Neuronal stem cell (in vitro differentiated cells): ENCODE measurements around the gene ZBTB12. TPM values are rescaled to one million over a fixed set of nuclear protein-coding genes. Genes with fewer than 3 reads are reported as not detected.
A peak's percentile ranks its signal among the peaks of the same experiment; 100 is the strongest.

Experiments
- DNase-seq: peaks from one replicate; pipeline ENCODE4 v3.0.0-alpha.2; 2013; ENCODE audit warnings: low spot score
- H2AFZ ChIP-seq: one replicate; pipeline ENCODE4 v1.6.1; 2013; ENCODE audit warnings: mild to moderate bottlenecking, low read length, inconsistent platforms
- H2AK5ac ChIP-seq: 2 replicates; pipeline ENCODE4 v1.6.1; 2013; ENCODE audit warnings: low read depth, mild to moderate bottlenecking, inconsistent platforms, low read length, moderate library complexity, mixed read lengths
- H2BK120ac ChIP-seq: 2 replicates; pipeline ENCODE4 v1.6.1; 2013; ENCODE audit warnings: low read depth, mild to moderate bottlenecking, inconsistent platforms, low read length, moderate library complexity, mixed read lengths
- H2BK12ac ChIP-seq: one replicate; pipeline ENCODE4 v1.6.1; 2013; ENCODE audit warnings: low read length, inconsistent platforms
- H2BK15ac ChIP-seq: 2 replicates; pipeline ENCODE4 v1.6.1; 2013; ENCODE audit warnings: mild to moderate bottlenecking, low read length, inconsistent platforms, mixed read lengths
- H2BK5ac ChIP-seq: one replicate; pipeline ENCODE4 v1.6.1; 2013; ENCODE audit warnings: inconsistent platforms, mild to moderate bottlenecking, low read length, moderate library complexity
- H3K14ac ChIP-seq: one replicate; pipeline ENCODE4 v1.6.1; 2013; ENCODE audit warnings: low read length, inconsistent platforms
- H3K18ac ChIP-seq: 2 replicates; pipeline ENCODE4 v1.6.1; 2013; ENCODE audit warnings: low read length, inconsistent platforms
- H3K23ac ChIP-seq: 2 replicates; pipeline ENCODE4 v1.6.1; 2013; ENCODE audit warnings: low read depth, mild to moderate bottlenecking, mixed read lengths, low read length, inconsistent platforms; ENCODE audit not compliant: poor library complexity
- H3K27ac ChIP-seq: replicated peaks from 3 replicates; pipeline ENCODE4 v1.5.1; 2013; ENCODE audit warnings: low read length, inconsistent platforms
- H3K27me3 ChIP-seq, 3 experiments: 2 replicates each; pipeline ENCODE4 v1.6.1; 2013; ENCODE audit warnings: low read length in 3 of 3, mild to moderate bottlenecking in 2 of 3, inconsistent platforms in 1 of 3, low read depth in 1 of 3, mixed read lengths in 1 of 3, moderate library complexity in 1 of 3; ENCODE audit not compliant: control insufficient read depth in 3 of 3, insufficient read depth in 3 of 3
- H3K36me3 ChIP-seq, 2 donors: replicated peaks in 1 of 2; 2 replicates each; pipeline ENCODE4 v1.6.1; 2013; ENCODE audit warnings: low read length in 2 of 2; ENCODE audit not compliant: control insufficient read depth in 2 of 2, insufficient read depth in 2 of 2
- H3K4ac ChIP-seq: 2 replicates; pipeline ENCODE4 v1.6.1; 2013; ENCODE audit warnings: inconsistent platforms, mild to moderate bottlenecking, low read length, moderate library complexity
- H3K4me1 ChIP-seq, 2 donors: 1 replicate in 1 of 2; 2 replicates in 1 of 2; pipeline ENCODE4 v1.6.1; 2013; ENCODE audit warnings: low read length in 2 of 2, low read depth in 1 of 2; ENCODE audit not compliant: control insufficient read depth in 2 of 2, insufficient read depth in 1 of 2
- H3K4me2 ChIP-seq: one replicate; pipeline ENCODE4 v1.6.1; 2013; ENCODE audit warnings: mild to moderate bottlenecking, low read length, inconsistent platforms; ENCODE audit not compliant: insufficient read depth, poor library complexity, severe bottlenecking
- H3K4me3 ChIP-seq, 2 donors: 2 replicates each; pipeline ENCODE4 v1.5.1; 2013; ENCODE audit warnings: low read length in 2 of 2, mild to moderate bottlenecking in 2 of 2, inconsistent platforms in 1 of 2, moderate library complexity in 1 of 2
- H3K79me1 ChIP-seq: one replicate; pipeline ENCODE4 v1.6.1; 2013; ENCODE audit warnings: low read depth, mild to moderate bottlenecking, inconsistent platforms, low read length, moderate library complexity
- H3K9ac ChIP-seq: one replicate; pipeline ENCODE4 v1.6.1; 2013; ENCODE audit warnings: mild to moderate bottlenecking, low read depth, low read length, inconsistent platforms; ENCODE audit not compliant: poor library complexity
- H3K9me3 ChIP-seq, 2 donors: replicated peaks in 1 of 2; 2 replicates each; pipeline versions ENCODE3 to v1.6.1; 2013; ENCODE audit warnings: low read length in 2 of 2, mild to moderate bottlenecking in 2 of 2, inconsistent platforms in 1 of 2, low read depth in 1 of 2, mixed read lengths in 1 of 2, moderate library complexity in 1 of 2; ENCODE audit not compliant: control insufficient read depth in 2 of 2, insufficient read depth in 1 of 2
- H4K8ac ChIP-seq: one replicate; pipeline ENCODE4 v1.6.1; 2013; ENCODE audit warnings: low read depth, mild to moderate bottlenecking, inconsistent platforms, low read length, moderate library complexity
- H4K91ac ChIP-seq: one replicate; pipeline ENCODE4 v1.6.1; 2013; ENCODE audit warnings: low read length, low read depth, mild to moderate bottlenecking, inconsistent platforms; ENCODE audit not compliant: poor library complexity
- WGBS, 2 donors: extraction: QIAGEN DNeasy Blood & Tissue Kit; methylation state at CpG; one replicate each; pipeline ENCODE4 v1.1.7; 2013; ENCODE audit warnings: missing lambda C conversion rate in 2 of 2, mixed read lengths in 1 of 2; ENCODE audit not compliant: insufficient read length in 2 of 2, insufficient replicate concordance in 1 of 2; ENCODE audit errors: extremely low coverage in 2 of 2; 5-methylcytosine and 5-hydroxymethylcytosine counted together
- polyA plus RNA-seq, 2 experiments: library from polyadenylated mRNA; stranded (reverse); fragments of 200-250 nt; gene quantifications; one replicate each; pipeline ENCODE4 v1.2.3, GENCODE V29; 2013

Gene ZBTB12, protein sequence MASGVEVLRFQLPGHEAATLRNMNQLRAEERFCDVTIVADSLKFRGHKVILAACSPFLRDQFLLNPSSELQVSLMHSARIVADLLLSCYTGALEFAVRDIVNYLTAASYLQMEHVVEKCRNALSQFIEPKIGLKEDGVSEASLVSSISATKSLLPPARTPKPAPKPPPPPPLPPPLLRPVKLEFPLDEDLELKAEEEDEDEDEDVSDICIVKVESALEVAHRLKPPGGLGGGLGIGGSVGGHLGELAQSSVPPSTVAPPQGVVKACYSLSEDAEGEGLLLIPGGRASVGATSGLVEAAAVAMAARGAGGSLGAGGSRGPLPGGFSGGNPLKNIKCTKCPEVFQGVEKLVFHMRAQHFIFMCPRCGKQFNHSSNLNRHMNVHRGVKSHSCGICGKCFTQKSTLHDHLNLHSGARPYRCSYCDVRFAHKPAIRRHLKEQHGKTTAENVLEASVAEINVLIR
- 26.7 TPM for polyA plus RNA-seq (2013, experiment 1 of 2)
- 26.3 TPM for polyA plus RNA-seq (2013, experiment 2 of 2)

- H2BK12ac ChIP-seq = peak within 1 kb of the TSS; percentile 4
- peak within 1 kb of the TSS; percentile 92 for H2AFZ ChIP-seq
- peak within 1 kb of the TSS; percentile 96 for H3K18ac ChIP-seq
- peaks cover 0 to 3% (median 0%) of the 10 kb centered on the region in 3 experiments for H3K27me3 ChIP-seq
- H3K4me3 ChIP-seq = peak within 1 kb of the TSS; percentile 65 to 83
- peaks cover 5 to 22% of the 10 kb centered on the region in 2 donors for H3K36me3 ChIP-seq
- H3K4ac ChIP-seq = no peak within 1 kb of the TSS
- peak; percentile 99 for DNase-seq
- peak within 1 kb of the TSS; percentile 94 for H3K23ac ChIP-seq
- H3K27ac ChIP-seq = peak within 1 kb of the TSS; percentile 74
- H2BK15ac ChIP-seq = peak within 1 kb of the TSS; percentile 77
- peaks cover 23 to 25% of the 10 kb centered on the region in 2 donors for H3K4me1 ChIP-seq
- H2AK5ac ChIP-seq = peak within 1 kb of the TSS; percentile 87
- H3K9me3 ChIP-seq = no peaks in the 10 kb centered on the region
- H2BK120ac ChIP-seq = no peak within 1 kb of the TSS
- H3K4me2 ChIP-seq = peak within 1 kb of the TSS; percentile 93
- peak within 1 kb of the TSS; percentile 69 for H2BK5ac ChIP-seq
- H4K91ac ChIP-seq = peak within 1 kb of the TSS; percentile 57
- H3K14ac ChIP-seq = no peak within 1 kb of the TSS
- no peak within 1 kb of the TSS for H4K8ac ChIP-seq
- WGBS, 2 donors = no CpG with 5 or more reads among the region's 77 CpGs
- peak within 1 kb of the TSS; percentile 97 for H3K9ac ChIP-seq
- H3K79me1 ChIP-seq = peaks cover 11% of the 10 kb centered on the region
These were observed at the start of gene ZBTB12 for GRCh38 chr6:31901953-31902643. ZBTB12 (minus strand) TSS chr6:31902086; CDS start chr6:31901305, 781 bp downstream.

DNA sequence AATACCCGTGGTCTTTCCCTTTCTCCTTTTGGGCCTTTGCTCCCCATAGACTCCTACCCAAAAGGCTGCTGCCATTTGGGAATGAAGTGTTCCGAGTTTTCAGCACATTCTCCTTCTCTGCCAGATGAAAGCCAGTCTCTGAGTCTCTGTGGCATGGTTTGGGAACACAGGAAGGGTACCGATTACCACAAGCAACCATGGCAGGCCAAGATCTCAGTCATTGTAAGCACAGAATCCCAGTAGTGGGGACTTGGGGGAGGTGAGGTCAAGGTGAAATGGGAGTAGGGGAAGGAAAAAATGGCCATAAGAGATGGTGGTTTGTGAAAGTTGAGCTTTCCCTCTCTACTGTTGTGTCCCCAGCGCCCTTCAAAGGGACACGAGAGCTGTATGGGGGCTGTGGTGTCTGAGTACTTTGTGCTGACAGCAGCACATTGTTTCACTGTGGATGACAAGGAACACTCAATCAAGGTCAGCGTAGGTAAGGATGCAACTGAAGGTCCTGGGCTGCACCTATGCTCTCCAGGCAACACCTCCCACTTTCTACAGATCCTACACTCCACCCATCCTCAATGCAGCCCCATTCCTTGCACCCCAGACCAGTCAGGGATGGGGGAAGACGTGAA lies 48.2 kb upstream of the ZBTB12 start:
- DNase-seq = no peak
- Histone ChIP-seq H2BK120ac (no peak overlapping the region), H3K18ac (no peak overlapping the region), H4K91ac (no peak overlapping the region), H2AK5ac (no peak overlapping the region), H3K4me1 (peaks cover 4 to 15% of the 10 kb centered on the region in 2 donors), H3K9me3 (peaks cover 0 to 1% of the 10 kb centered on the region in 2 donors), H2BK5ac (no peak overlapping the region), H3K23ac (no peak overlapping the region), H3K27me3 (no peaks in the 10 kb centered on the region), H3K4me3 (peak overlapping the region in 1 of 2 donors; percentile 29), H2AFZ (no peak overlapping the region), H3K79me1 (no peaks in the 10 kb centered on the region), H3K4ac (no peak overlapping the region), H2BK12ac (no peak overlapping the region), H2BK15ac (no peak overlapping the region), H4K8ac (no peak overlapping the region), H3K27ac (no peak overlapping the region), H3K36me3 (peaks cover 36 to 50% of the 10 kb centered on the region in 2 donors), H3K4me2 (no peak overlapping the region), H3K14ac (no peak overlapping the region), H3K9ac (no peak overlapping the region)
- WGBS, 2 donors = no CpG with 5 or more reads among the region's 7 CpGs

DNA sequence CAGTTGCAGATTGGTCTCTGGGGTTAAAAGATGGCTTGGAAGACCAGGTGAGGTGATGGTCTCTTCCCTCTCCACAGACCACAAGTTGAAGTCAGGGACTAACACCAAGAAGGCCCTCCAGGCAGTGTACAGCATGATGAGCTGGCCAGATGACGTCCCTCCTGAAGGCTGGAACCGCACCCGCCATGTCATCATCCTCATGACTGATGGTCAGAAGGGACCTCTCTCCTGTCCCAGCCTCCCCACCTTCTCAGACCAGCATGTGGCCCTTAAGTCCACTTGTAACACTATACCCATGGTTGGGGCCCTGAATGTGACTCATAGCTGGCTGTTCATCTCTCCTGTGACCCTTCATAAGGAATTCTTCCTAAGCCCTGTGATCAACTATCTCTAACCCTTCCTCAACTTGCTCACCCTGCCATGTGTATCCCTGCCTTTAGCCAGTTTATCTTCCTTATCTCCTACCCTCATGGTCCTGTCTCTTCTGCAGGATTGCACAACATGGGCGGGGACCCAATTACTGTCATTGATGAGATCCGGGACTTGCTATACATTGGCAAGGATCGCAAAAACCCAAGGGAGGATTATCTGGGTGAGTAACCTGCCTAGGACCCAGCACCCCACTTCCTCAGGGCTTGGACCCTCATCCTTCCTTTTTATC lies 47.0 kb upstream of the ZBTB12 start:
- Histone ChIP-seq H3K18ac (no peak overlapping the region), H3K27me3 (peaks cover 0 to 2% (median 0%) of the 10 kb centered on the region in 3 experiments), H3K4me3 (no peak overlapping the region), H3K9ac (no peak overlapping the region), H3K4me2 (no peak overlapping the region), H3K4ac (no peak overlapping the region), H2BK12ac (no peak overlapping the region), H3K4me1 (peaks cover 4 to 15% of the 10 kb centered on the region in 2 donors), H2BK120ac (no peak overlapping the region), H4K91ac (no peak overlapping the region), H2AFZ (no peak overlapping the region), H2BK15ac (no peak overlapping the region), H3K14ac (no peak overlapping the region), H3K36me3 (peaks cover 28 to 38% of the 10 kb centered on the region in 2 donors), H4K8ac (no peak overlapping the region), H3K23ac (peak overlapping the region; percentile 68), H2AK5ac (no peak overlapping the region), H2BK5ac (no peak overlapping the region), H3K79me1 (no peaks in the 10 kb centered on the region), H3K9me3 (peaks cover 0 to 1% of the 10 kb centered on the region in 2 donors), H3K27ac (no peak overlapping the region)
- no peak for DNase-seq
- WGBS, 2 donors = no CpG with 5 or more reads among the region's 6 CpGs
